Measurements from ENCODE around the gene LGALS12.

Gene LGALS12

GRCh38 chr11:63563201-63564055, 57.5 kb downstream of the LGALS12 start, which contains the start of gene PLAAT2:
TSS of gene PLAAT2 (minus strand) at chr11:63563379. CDS start at chr11:63563324, 55 bp downstream.
- DNase-seq (ENCODE audit: low spot score) = no peak

- DNase-seq (ENCODE audit: low spot score) = no peak
These were observed 58.3 kb downstream of the LGALS12 start for GRCh38 chr11:63564056-63564774.

GRCh38 chr11:63564784-63565350, 59.0 kb downstream of the LGALS12 start:
- no peak for DNase-seq (ENCODE audit: low spot score)

Measured in kidney capillary endothelial cell (primary cell).